PC-9 (cell line): ENCODE results near the gene ADISSP.

ENCODE experiments used
- CTCF ChIP-seq: fragments of 200-600 bp; sonication (generic); conservative IDR thresholded peaks from 2 replicates; pipeline ENCODE4 v1.6.1; 2017; ENCODE audit warnings: mixed run types, antibody characterized with exemption, mild to moderate bottlenecking, moderate library complexity
- EZH2 ChIP-seq: fragments of 200-600 bp; sonication (generic); IDR thresholded peaks from 2 replicates; pipeline ENCODE4 v1.8.0; 2017; ENCODE audit warnings: antibody characterized with exemption, low read depth

- TF ChIP-seq CTCF (no peak), EZH2 (no peak)
These were observed 33.3 kb upstream of the ADISSP start for GRCh38 chr20:3800878-3801260.
